Mammary epithelial cell (primary cell): ENCODE measurements around the gene LIN28A.

Source experiments
- CTCF ChIP-seq, 2 donors: IDR thresholded peaks in 1 of 2; conservative IDR thresholded peaks in 1 of 2; 2 replicates each; pipeline ENCODE4 v1.5.1; 2011 to 2012; ENCODE audit warnings: inconsistent platforms in 2 of 2, low read length in 2 of 2, mild to moderate bottlenecking in 2 of 2, control low read depth in 1 of 2, low read depth in 1 of 2; ENCODE audit not compliant: insufficient read depth in 1 of 2; ENCODE audit errors: extremely low read depth in 1 of 2
- EZH2 ChIP-seq: IDR thresholded peaks from 2 replicates; pipeline ENCODE4 v1.6.1; 2012; ENCODE audit warnings: low read length, inconsistent platforms, borderline replicate concordance

GRCh38 chr1:26388791-26389445 is 21.7 kb upstream of the LIN28A start:
- TF ChIP-seq CTCF (conservative IDR thresholded peaks at IDR 0.05 in 1 of 2, IDR thresholded peaks at IDR 0.05 in 1 of 2; ENCODE audit: extremely low read depth in 1 of 2, insufficient read depth in 1 of 2, low read depth in 1 of 2, low read length in 2 of 2) (no peak), EZH2 (no peak)
